ENCODE results near the gene OR2T10.
A peak's percentile ranks its signal among the peaks of the same experiment; 100 is the strongest.
"Not testable (repeated sequence)": the region's sequence is repeated elsewhere in the genome, so short reads cannot be mapped to it uniquely, and the experiment has no call there.

The OR2T10 gene

GRCh38 chr1:248610301-248610700, 12.8 kb upstream of the OR2T10 start:
- Histone ChIP-seq H3K9me3 (replicated peaks in 1 of 11) (no peaks in the 10 kb centered on the region), H3K36me3 (no peaks in the 10 kb centered on the region), H3K27ac (no peak overlapping the region), H3K9ac (no peak overlapping the region), H4K20me1 (no peaks in the 10 kb centered on the region), H3K4me3 (no peak overlapping the region), H3K4me1 (no peaks in the 10 kb centered on the region), H3K4me2 (no peak overlapping the region), H3K27me3 (no peaks in the 10 kb centered on the region)
- no peak for TF ChIP-seq Cebpa-rat (IDR thresholded peaks at IDR 0.05)

- TF ChIP-seq Cebpa-rat (IDR thresholded peaks at IDR 0.05): no peak
- Histone ChIP-seq H3K27ac (no peak overlapping the region), H4K20me1 (no peaks in the 10 kb centered on the region)
These were observed 1.9 kb upstream of the OR2T10 start for GRCh38 chr1:248599396-248599795.

GRCh38 chr1:248596615-248597014, 885 bp downstream of the OR2T10 start:
- H3K4me1 ChIP-seq: peaks cover 0 to 11% (median 7%) of the 10 kb centered on the region in 10 experiments; a peak in 11 of 20 replicates
- H4K20me1 ChIP-seq: no peaks in the 10 kb centered on the region
- H3K27me3 ChIP-seq: no peaks in the 10 kb centered on the region
- TF ChIP-seq Cebpa-rat (IDR thresholded peaks at IDR 0.05): no peak
- H3K27ac ChIP-seq: peak overlapping the region in 2 of 11 experiments; percentile 2 to 40; a peak in 3 of 22 replicates
- peak overlapping the region in 7 of 11 experiments; percentile 4 to 41 (median 23); a peak in 10 of 22 replicates for H3K4me2 ChIP-seq
- H3K9ac ChIP-seq: no peak overlapping the region
- no peaks in the 10 kb centered on the region for H3K36me3 ChIP-seq
- no peaks in the 10 kb centered on the region for H3K9me3 ChIP-seq (replicated peaks in 1 of 11)
- H3K4me3 ChIP-seq: no peak overlapping the region

More at GRCh38 chr1:248599396-248599795, 1.9 kb upstream of the OR2T10 start:
- H3K9ac ChIP-seq: no peak overlapping the region
- no peak overlapping the region for H3K4me3 ChIP-seq
- H3K4me2 ChIP-seq: no peak overlapping the region
- no peaks in the 10 kb centered on the region for H3K27me3 ChIP-seq
- no peaks in the 10 kb centered on the region for H3K36me3 ChIP-seq
- peaks cover 0 to 11% (median 7%) of the 10 kb centered on the region in 10 experiments; a peak in 11 of 20 replicates for H3K4me1 ChIP-seq
- no peaks in the 10 kb centered on the region for H3K9me3 ChIP-seq (replicated peaks in 1 of 11)

- H3K27ac ChIP-seq: no peak overlapping the region
- no peak for TF ChIP-seq Cebpa-rat (IDR thresholded peaks at IDR 0.05)
- H3K9me3 ChIP-seq (replicated peaks in 1 of 11): no peaks in the 10 kb centered on the region
- H4K20me1 ChIP-seq: no peaks in the 10 kb centered on the region
- H3K9ac ChIP-seq: no peak overlapping the region
- peaks cover 0 to 11% (median 7%) of the 10 kb centered on the region in 10 experiments; a peak in 11 of 20 replicates for H3K4me1 ChIP-seq
- H3K27me3 ChIP-seq: no peaks in the 10 kb centered on the region
- no peak overlapping the region for H3K4me3 ChIP-seq
- no peak overlapping the region for H3K4me2 ChIP-seq
- no peaks in the 10 kb centered on the region for H3K36me3 ChIP-seq
These were observed 4.3 kb downstream of the OR2T10 start for GRCh38 chr1:248593226-248593625.

- Histone ChIP-seq H3K9ac (no peak overlapping the region), H3K4me1 (peaks cover 0 to 11% (median 7%) of the 10 kb centered on the region in 10 experiments; a peak in 11 of 20 replicates), H3K4me2 (no peak overlapping the region), H3K9me3 (replicated peaks in 1 of 11) (no peaks in the 10 kb centered on the region), H3K4me3 (no peak overlapping the region), H4K20me1 (no peaks in the 10 kb centered on the region), H3K36me3 (no peaks in the 10 kb centered on the region), H3K27me3 (no peaks in the 10 kb centered on the region), H3K27ac (no peak overlapping the region)
- no peak for TF ChIP-seq Cebpa-rat (IDR thresholded peaks at IDR 0.05)
These were observed 4.8 kb downstream of the OR2T10 start for GRCh38 chr1:248592655-248593054.

GRCh38 chr1:248590055-248590454, 7.4 kb downstream of the OR2T10 start:
- Histone ChIP-seq H3K9me3 (replicated peaks in 1 of 11) (no peaks in the 10 kb centered on the region), H3K4me2 (no peak overlapping the region), H3K4me1 (no peaks in the 10 kb centered on the region), H3K9ac (no peak overlapping the region), H3K27me3 (no peaks in the 10 kb centered on the region), H3K36me3 (no peaks in the 10 kb centered on the region), H4K20me1 (no peaks in the 10 kb centered on the region), H3K27ac (no peak overlapping the region), H3K4me3 (no peak overlapping the region)
- TF ChIP-seq Cebpa-rat (IDR thresholded peaks at IDR 0.05): no peak

- Histone ChIP-seq H3K27me3 (no peaks in the 10 kb centered on the region), H3K9me3 (replicated peaks in 1 of 11) (no peaks in the 10 kb centered on the region), H3K4me3 (no peak overlapping the region), H3K27ac (no peak overlapping the region), H3K9ac (no peak overlapping the region), H3K4me1 (no peaks in the 10 kb centered on the region), H3K4me2 (no peak overlapping the region), H3K36me3 (no peaks in the 10 kb centered on the region), H4K20me1 (no peaks in the 10 kb centered on the region)
- no peak for TF ChIP-seq Cebpa-rat (IDR thresholded peaks at IDR 0.05)
These were observed 8.2 kb downstream of the OR2T10 start for GRCh38 chr1:248589334-248589733.

GRCh38 chr1:248585266-248585665, 12.2 kb downstream of the OR2T10 start:
- no peak overlapping the region for H3K9ac ChIP-seq
- no peaks in the 10 kb centered on the region for H4K20me1 ChIP-seq
- H3K27me3 ChIP-seq: no peaks in the 10 kb centered on the region
- no peak overlapping the region for H3K27ac ChIP-seq
- no peaks in the 10 kb centered on the region for H3K9me3 ChIP-seq (replicated peaks in 1 of 11)
- no peak for TF ChIP-seq Cebpa-rat (IDR thresholded peaks at IDR 0.05)
- H3K4me2 ChIP-seq: no peak overlapping the region
- H3K4me1 ChIP-seq: no peaks in the 10 kb centered on the region
- no peak overlapping the region for H3K4me3 ChIP-seq
- H3K36me3 ChIP-seq: no peaks in the 10 kb centered on the region

GRCh38 chr1:248576260-248576980, 21.1 kb downstream of the OR2T10 start:
- H3K27ac ChIP-seq: no peak overlapping the region
- H3K36me3 ChIP-seq: no peaks in the 10 kb centered on the region
- TF ChIP-seq Cebpa-rat (IDR thresholded peaks at IDR 0.05): no peak
- H4K20me1 ChIP-seq: no peaks in the 10 kb centered on the region
- no peak overlapping the region for H3K9ac ChIP-seq
- H3K4me1 ChIP-seq: 0 out of 20 replicates have a peak, but pooled peaks cover 0 to 5% (median 0%) of the 10 kb centered on the region in 10 experiments
- H3K27me3 ChIP-seq: no peaks in the 10 kb centered on the region
- no peak overlapping the region for H3K4me3 ChIP-seq
- H3K9me3 ChIP-seq (replicated peaks in 1 of 11): peaks cover 0 to 6% (median 0%) of the 10 kb centered on the region in 11 experiments; a peak in 1 of 22 replicates
- no peak overlapping the region for H3K4me2 ChIP-seq

- H3K9ac ChIP-seq; H3K9me3 ChIP-seq (replicated peaks in 1 of 11); H3K27ac ChIP-seq; H3K36me3 ChIP-seq; H4K20me1 ChIP-seq; H3K4me2 ChIP-seq; H3K27me3 ChIP-seq; H3K4me1 ChIP-seq; H3K4me3 ChIP-seq: not testable (repeated sequence)
These were observed 22.8 kb downstream of the OR2T10 start, which contains the start of gene OR2T34 for GRCh38 chr1:248574657-248575056. Gene OR2T34, minus strand, starts transcription at chr1:248574757. Its CDS starts 0 bp downstream, at chr1:248574757.

- H3K27me3 ChIP-seq; H3K27ac ChIP-seq; H3K9ac ChIP-seq; H3K9me3 ChIP-seq (replicated peaks in 1 of 11); H3K4me3 ChIP-seq; H3K4me1 ChIP-seq; H3K36me3 ChIP-seq; H4K20me1 ChIP-seq; H3K4me2 ChIP-seq: not testable (repeated sequence)
These were observed 23.6 kb downstream of the OR2T10 start for GRCh38 chr1:248573856-248574255.

- H3K9me3 ChIP-seq (replicated peaks in 1 of 11); H3K36me3 ChIP-seq: not testable (repeated sequence)
These were observed 25.5 kb downstream of the OR2T10 start for GRCh38 chr1:248572049-248572448.

GRCh38 chr1:248570811-248571210, 26.7 kb downstream of the OR2T10 start:
- H3K9me3 ChIP-seq (replicated peaks in 1 of 11); H3K4me1 ChIP-seq; H3K27me3 ChIP-seq; H3K36me3 ChIP-seq; H3K4me3 ChIP-seq; H3K9ac ChIP-seq; H3K4me2 ChIP-seq; H3K27ac ChIP-seq; H4K20me1 ChIP-seq: not testable (repeated sequence)

More at GRCh38 chr1:248572049-248572448, 25.5 kb downstream of the OR2T10 start:
- H3K27ac ChIP-seq, H3K4me2 ChIP-seq, H3K4me1 ChIP-seq, H4K20me1 ChIP-seq, H3K9ac ChIP-seq, H3K27me3 ChIP-seq, H3K4me3 ChIP-seq: not testable (repeated sequence)

Data from BLaER1 treated with 17β-estradiol and CSF1 and Interleukin-3, amounts not matched to agents 10 nM and 100 nM (cell line).